Spleen (tissue), 7 donors: ENCODE measurements around the gene FRMPD1.

Experiments used
- CTCF ChIP-seq, 11 experiments: fragments of 200-600 bp in 7 of 11; fragments of 450-650 bp in 4 of 11; sonication (generic) in 4 of 11; IDR thresholded peaks in 8 of 11; conservative IDR thresholded peaks in 3 of 11; 1 replicate in 7 of 11; 2 replicates in 4 of 11; pipeline versions ENCODE4 v1.4.0 to v1.8.0; 2016 to 2021; ENCODE audit warnings: antibody characterized with exemption in 11 of 11, inconsistent platforms in 4 of 11, mild to moderate bottlenecking in 1 of 11
- POLR2A ChIP-seq, 3 donors: fragments of 450-650 bp; IDR thresholded peaks; one replicate each; pipeline ENCODE4 v1.5.1; 2017; ENCODE audit warnings: antibody characterized with exemption in 3 of 3, mild to moderate bottlenecking in 1 of 3
- POLR2AphosphoS5 ChIP-seq, 3 donors: sonication (generic); formaldehyde crosslinking; IDR thresholded peaks; one replicate each; pipeline ENCODE4 v1.5.1; 2017; ENCODE audit warnings: antibody characterized with exemption in 3 of 3
- donor health status: DM: no; HTN: no; CAD: no; lungs with moderate emphysema.
- donor health status: DM: no; HTN: no; CAD: no.
- donor health status: DM: no; HTN: no; CAD: no.

- no peak for TF ChIP-seq POLR2A (IDR thresholded peaks at IDR 0.05)
- no peak for TF ChIP-seq CTCF (IDR thresholded peaks at IDR 0.05 in 8 of 11, conservative IDR thresholded peaks at IDR 0.05 in 3 of 11)
- no peak for TF ChIP-seq POLR2AphosphoS5 (IDR thresholded peaks at IDR 0.05)
Measured at GRCh38 chr9:37602817-37603216, 47.9 kb upstream of the FRMPD1 start.
